ENCODE data around the gene LRBA. TPM values are rescaled to one million over a fixed set of nuclear protein-coding genes. Genes with fewer than 3 reads are reported as not detected.

The LRBA gene
- total RNA-seq, 1 donor from 2014 or later = 39.9 TPM

GRCh38 chr4:150679765-150680343 lies 335.2 kb downstream of the LRBA start:
- intact Hi-C loops (cut with DNase I) = no loop called here
- Histone ChIP-seq H3K27ac (no peak overlapping the region), H3K27me3 (no peaks in the 10 kb centered on the region), H3K36me3 (no peaks in the 10 kb centered on the region), H3K4me3 (no peak overlapping the region), H3K4me1 (no peaks in the 10 kb centered on the region), H3K9me3 (no peaks in the 10 kb centered on the region)
- DNase-seq (no peak), ATAC-seq (no peak)
- no peak for TF ChIP-seq CTCF (IDR thresholded peaks at IDR 0.05)

GRCh38 chr4:150679018-150679764 lies 335.9 kb downstream of the LRBA start:
- ATAC-seq (no peak), DNase-seq (no peak)
- TF ChIP-seq CTCF (IDR thresholded peaks at IDR 0.05) = no peak
- Histone ChIP-seq H3K4me3 (no peak overlapping the region), H3K27ac (no peak overlapping the region), H3K27me3 (no peaks in the 10 kb centered on the region), H3K4me1 (no peaks in the 10 kb centered on the region), H3K36me3 (no peaks in the 10 kb centered on the region), H3K9me3 (no peaks in the 10 kb centered on the region)
- intact Hi-C loops (cut with DNase I) = no loop called here

- ATAC-seq (no peak), DNase-seq (no peak)
- no peak overlapping the region for H3K4me3 ChIP-seq
- no peak overlapping the region for H3K27ac ChIP-seq
- no peaks in the 10 kb centered on the region for H3K4me1 ChIP-seq
- intact Hi-C loops (cut with DNase I) = no loop called here
- no peaks in the 10 kb centered on the region for H3K9me3 ChIP-seq
- H3K36me3 ChIP-seq = no peaks in the 10 kb centered on the region
- TF ChIP-seq CTCF (IDR thresholded peaks at IDR 0.05) = no peak
- no peaks in the 10 kb centered on the region for H3K27me3 ChIP-seq
Observed at GRCh38 chr4:150673793-150674192, 341.3 kb downstream of the LRBA start.

GRCh38 chr4:150668824-150669223 lies 346.3 kb downstream of the LRBA start:
- Histone ChIP-seq H3K4me3 (no peak overlapping the region), H3K27ac (no peak overlapping the region), H3K27me3 (no peaks in the 10 kb centered on the region), H3K9me3 (no peaks in the 10 kb centered on the region), H3K36me3 (no peaks in the 10 kb centered on the region), H3K4me1 (no peaks in the 10 kb centered on the region)
- ATAC-seq (no peak), DNase-seq (no peak)
- TF ChIP-seq CTCF (IDR thresholded peaks at IDR 0.05) = no peak
- intact Hi-C loops (cut with DNase I) = no loop called here

GRCh38 chr4:150664935-150665334 lies 350.1 kb downstream of the LRBA start:
- ATAC-seq (no peak), DNase-seq (no peak)
- H3K27me3 ChIP-seq = no peaks in the 10 kb centered on the region
- H3K36me3 ChIP-seq = no peaks in the 10 kb centered on the region
- intact Hi-C loops (cut with DNase I) = no loop called here
- H3K4me3 ChIP-seq = no peak overlapping the region
- H3K9me3 ChIP-seq = no peaks in the 10 kb centered on the region
- TF ChIP-seq CTCF (IDR thresholded peaks at IDR 0.05) = no peak
- H3K27ac ChIP-seq = no peak overlapping the region
- no peaks in the 10 kb centered on the region for H3K4me1 ChIP-seq
